Erythroblast (primary cell): Measurements from ENCODE around the gene CLDN14.

Experiments used
- DNase-seq, 2 experiments: peaks; one replicate each; lab custom pipeline; 2025; lab: John Stamatoyannopoulos, UW
- GATA1 ChIP-seq: IDR thresholded peaks from 2 replicates; pipeline ENCODE4 v1.6.1; 2011; ENCODE audit warnings: low read depth, mild to moderate bottlenecking, control low read depth, low read length, moderate library complexity
- POLR2A ChIP-seq: IDR thresholded peaks from 2 replicates; pipeline ENCODE4 v1.6.1; 2011; ENCODE audit warnings: mild to moderate bottlenecking, low read length

The CLDN14 gene

GRCh38 chr21:36427502-36427901 lies 52.4 kb downstream of the CLDN14 start:
- no peak for DNase-seq
- TF ChIP-seq GATA1 (no peak), POLR2A (no peak)

GRCh38 chr21:36425286-36425685 lies 54.6 kb downstream of the CLDN14 start:
- TF ChIP-seq POLR2A: no peak
- no peak for TF ChIP-seq GATA1
- no peak for DNase-seq

DNA sequence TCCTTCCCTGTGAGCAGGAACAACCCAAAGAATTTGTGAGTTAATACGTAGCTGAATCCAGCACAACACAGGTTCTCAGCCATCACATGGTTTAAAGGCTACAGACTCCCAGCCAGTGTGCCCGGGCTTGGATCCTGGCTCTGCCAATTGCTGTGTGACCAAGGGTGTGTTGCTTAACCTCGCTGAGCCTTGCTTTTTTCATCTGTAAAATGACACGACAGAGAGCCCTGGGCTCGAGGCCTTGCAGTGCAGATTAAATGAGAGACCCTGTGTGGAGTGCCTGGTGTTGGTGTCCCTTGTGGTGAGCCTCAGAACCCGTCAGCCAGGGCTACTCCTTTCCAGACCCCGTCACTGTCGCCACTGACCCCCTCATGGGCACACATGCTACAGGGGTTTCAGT lies 55.3 kb downstream of the CLDN14 start:
- TF ChIP-seq POLR2A (no peak), GATA1 (no peak)
- DNase-seq: no peak

DNA sequence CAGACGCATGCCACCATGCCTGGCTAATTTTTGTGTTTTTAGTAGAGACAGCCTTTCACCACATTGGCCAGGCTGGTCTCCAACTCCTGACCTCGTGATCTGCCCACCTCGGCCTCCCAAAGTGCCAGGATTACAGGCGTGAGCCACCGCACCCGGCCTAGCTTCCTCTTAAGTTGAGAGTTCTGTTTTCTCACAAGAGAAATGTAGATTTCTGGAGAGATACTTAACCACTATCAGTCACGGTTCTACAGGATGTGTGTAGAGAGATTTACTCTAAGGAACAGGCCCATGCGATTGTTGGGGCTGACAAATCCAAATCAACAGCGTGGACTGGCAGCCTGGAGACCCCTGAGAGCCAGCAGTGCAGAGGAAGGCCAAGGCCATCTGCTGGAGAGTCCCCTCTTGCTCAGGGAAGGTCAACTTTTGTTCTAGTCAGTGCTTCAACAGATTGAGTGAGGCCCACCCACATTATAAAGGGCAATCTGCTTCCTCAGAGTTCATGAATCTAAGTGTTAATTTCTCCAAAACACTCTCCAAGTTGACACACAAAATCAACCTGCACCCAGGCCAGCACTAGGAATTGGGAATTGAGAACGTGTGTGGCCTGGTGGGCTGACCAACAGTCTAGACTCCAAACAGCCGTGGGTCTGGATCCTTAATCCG lies 56.0 kb downstream of the CLDN14 start:
- TF ChIP-seq GATA1: no peak
- TF ChIP-seq POLR2A: no peak
- DNase-seq: no peak

DNA sequence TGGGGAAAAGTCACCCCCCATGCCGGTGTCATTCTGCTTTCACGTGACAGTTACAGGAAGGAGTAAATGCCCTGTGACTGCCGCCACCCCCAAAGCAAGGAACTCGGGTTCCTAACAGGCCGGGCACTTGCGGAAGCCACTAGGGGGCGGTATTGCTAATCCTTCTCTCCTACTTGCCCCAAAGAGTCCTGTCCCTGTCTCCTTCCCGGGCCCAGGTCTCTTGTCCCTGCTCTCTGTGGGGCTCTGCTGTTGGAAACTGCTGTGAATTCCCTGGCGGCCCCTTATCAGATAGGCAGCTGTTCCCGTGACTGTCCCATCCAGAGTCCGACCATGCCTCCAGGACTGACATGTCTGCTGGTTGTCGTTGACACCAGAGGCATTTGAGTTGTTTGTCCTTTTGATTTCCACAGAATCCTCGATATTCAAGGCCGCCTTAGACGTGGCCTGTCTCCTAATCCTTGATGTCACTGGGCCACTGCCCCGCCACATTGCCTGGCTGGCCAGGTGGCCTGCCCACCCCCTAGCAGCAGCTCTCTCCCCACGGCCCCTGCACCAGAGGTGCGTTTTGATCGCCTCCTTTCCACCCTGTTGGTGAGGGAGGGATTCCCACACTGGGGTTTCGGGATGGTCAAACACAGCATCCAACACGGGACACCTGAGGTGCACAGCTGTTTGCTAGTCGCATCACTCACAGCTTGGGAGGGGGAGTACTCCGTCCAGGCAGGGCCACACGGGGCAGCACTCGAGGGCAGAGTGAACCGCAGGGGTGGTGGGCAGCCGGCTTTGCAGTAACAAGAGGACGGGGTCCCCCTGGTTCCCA lies 57.4 kb downstream of the CLDN14 start:
- TF ChIP-seq POLR2A: no peak
- TF ChIP-seq GATA1: no peak
- DNase-seq: peak; percentile 78 to 88

GRCh38 chr21:36420571-36421339 lies 59.2 kb downstream of the CLDN14 start:
- DNase-seq: no peak

GRCh38 chr21:36419996-36420395 lies 59.9 kb downstream of the CLDN14 start:
- peak; percentile 82 to 89 for DNase-seq
- no peak for TF ChIP-seq POLR2A
- no peak for TF ChIP-seq GATA1

More at GRCh38 chr21:36420571-36421339, 59.2 kb downstream of the CLDN14 start:
- TF ChIP-seq POLR2A (no peak), GATA1 (no peak)

- DNase-seq: no peak
- TF ChIP-seq GATA1: no peak
- no peak for TF ChIP-seq POLR2A
These were observed 60.7 kb downstream of the CLDN14 start for GRCh38 chr21:36419241-36419640.

DNA sequence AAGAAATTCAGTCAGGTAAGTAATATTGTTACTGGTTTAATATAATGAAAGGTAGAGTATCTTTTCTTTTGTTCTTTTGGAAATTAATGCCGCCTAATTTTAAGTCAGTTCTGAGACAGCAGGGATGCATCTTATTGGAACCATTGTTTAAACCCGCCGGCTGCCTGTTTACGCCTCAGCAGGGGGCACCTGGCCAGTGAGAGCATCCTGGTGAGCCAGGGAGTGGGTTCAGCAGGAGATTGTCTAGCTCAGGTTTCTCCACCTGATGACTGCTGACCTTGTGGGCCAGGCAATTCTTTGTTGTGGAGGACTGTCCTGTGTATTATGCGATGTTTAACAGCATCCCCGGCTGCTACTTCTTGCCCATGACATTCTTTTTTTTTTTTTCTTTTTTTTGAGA lies 64.5 kb downstream of the CLDN14 start:
- DNase-seq: no peak
- TF ChIP-seq GATA1: no peak
- TF ChIP-seq POLR2A: no peak

GRCh38 chr21:36412916-36413315 lies 67.0 kb downstream of the CLDN14 start:
- no peak for TF ChIP-seq POLR2A
- no peak for TF ChIP-seq GATA1
- DNase-seq: no peak

GRCh38 chr21:36411301-36411700 lies 68.6 kb downstream of the CLDN14 start:
- DNase-seq: no peak
- TF ChIP-seq GATA1 (no peak), POLR2A (no peak)
